GM10847 (cell line): ENCODE data around the gene MACROD1.

Source experiments
- POLR2A ChIP-seq: IDR thresholded peaks from 2 replicates; pipeline ENCODE4 v1.6.1; 2011; ENCODE audit not compliant: insufficient read length; ENCODE audit errors: extremely low read depth

Gene MACROD1

DNA sequence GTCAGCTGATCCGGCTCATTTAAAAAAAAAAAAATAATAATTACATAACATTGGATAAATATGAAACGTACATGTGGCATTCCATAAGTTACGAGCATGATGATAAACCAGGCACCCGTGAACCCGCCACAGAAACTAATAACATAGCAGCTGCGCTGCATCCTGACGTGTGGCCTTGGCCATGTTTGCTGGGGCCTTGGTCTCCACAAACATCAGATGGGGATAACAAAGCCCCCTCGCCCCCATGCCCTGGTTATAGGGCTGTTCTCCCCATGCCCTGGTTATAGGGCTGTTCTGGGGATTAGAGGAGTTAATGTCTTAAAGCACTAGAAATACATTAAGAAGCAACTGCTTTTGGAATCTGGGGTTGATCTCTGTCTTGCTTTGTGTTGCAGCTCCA is 93.5 kb downstream of the MACROD1 start:
- TF ChIP-seq POLR2A = no peak

DNA sequence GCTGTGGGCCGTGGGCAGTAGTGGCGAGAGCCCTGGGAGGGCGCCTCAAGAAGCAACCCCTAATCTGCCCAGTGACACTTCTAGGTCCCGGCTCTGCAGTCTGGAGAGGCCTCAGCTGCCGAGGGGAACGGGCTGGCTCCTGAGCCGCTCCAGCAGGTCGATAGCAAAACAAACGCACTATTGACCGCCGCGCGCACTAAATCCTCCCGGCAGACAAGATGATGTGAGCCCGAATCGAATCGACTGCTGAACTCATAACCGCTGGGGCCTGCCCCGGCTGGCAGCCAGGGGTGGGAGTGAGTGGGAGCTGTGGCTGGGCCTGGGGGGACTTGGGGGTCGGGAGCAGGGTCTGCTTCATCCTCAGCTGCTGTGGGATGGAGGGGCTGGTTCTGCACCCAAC is 94.1 kb downstream of the MACROD1 start:
- TF ChIP-seq POLR2A = no peak

DNA sequence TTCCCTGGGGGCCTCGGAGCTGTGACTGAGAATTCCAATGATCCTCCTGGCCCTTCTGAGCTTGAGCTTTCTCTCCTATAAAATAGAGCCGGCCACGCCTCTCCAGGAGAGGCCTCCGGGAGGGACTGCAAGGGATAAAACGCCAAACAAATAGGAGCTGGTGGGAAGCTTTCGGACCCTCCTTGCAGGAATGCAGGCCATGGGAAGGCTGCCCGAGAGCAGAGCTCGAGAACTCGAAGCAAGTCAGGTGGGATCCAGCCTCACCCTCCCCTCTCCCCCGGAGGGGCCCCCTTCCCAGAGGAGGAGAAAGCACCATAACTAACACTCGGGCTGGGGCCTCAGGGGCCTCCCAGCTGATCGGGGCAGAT is 95.6 kb downstream of the MACROD1 start:
- no peak for TF ChIP-seq POLR2A

DNA sequence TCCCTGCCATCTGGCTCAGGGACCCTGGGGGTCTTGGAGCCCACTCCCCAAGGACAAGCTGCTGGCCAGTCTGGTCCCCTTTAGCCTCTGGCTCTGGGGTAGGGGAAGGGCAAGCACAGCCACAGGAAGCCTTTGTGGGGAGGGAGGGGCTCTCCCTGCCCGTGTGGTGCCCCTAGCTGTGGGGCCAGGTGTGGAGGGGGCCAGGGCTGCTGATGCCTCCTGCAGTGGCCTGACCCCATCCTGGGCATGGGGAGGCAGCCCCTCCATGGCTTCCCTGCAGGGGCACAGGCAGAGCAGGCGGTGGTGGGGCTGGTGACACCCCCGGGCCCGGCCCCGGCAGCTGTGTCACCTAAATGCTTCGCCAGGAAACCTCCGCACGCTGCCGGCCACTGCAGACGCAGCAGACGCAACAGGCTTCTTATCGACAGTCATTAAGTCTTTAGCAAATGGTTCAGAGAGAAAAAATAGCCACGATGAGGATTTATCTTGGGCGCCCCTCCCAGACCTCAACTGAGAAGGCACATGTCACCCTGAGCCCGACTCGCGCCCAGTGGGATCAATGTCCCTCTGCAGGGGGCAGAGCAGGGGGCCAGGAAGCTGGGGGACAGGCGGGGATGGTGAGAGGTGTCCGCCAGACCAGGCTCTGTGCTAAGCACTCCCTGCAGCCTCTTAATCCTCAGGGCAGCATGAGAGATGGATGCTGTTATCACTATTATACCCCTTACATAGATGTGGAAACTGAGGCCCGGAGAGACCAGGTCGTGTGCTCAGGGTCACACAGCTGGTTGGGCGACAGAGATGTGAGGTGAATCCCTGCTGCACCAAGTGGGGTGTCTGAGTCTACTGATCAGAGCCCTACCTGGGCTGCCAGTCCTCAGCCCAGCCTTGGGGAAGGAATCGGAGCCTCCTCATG is 96.3 kb downstream of the MACROD1 start:
- no peak for TF ChIP-seq POLR2A

DNA sequence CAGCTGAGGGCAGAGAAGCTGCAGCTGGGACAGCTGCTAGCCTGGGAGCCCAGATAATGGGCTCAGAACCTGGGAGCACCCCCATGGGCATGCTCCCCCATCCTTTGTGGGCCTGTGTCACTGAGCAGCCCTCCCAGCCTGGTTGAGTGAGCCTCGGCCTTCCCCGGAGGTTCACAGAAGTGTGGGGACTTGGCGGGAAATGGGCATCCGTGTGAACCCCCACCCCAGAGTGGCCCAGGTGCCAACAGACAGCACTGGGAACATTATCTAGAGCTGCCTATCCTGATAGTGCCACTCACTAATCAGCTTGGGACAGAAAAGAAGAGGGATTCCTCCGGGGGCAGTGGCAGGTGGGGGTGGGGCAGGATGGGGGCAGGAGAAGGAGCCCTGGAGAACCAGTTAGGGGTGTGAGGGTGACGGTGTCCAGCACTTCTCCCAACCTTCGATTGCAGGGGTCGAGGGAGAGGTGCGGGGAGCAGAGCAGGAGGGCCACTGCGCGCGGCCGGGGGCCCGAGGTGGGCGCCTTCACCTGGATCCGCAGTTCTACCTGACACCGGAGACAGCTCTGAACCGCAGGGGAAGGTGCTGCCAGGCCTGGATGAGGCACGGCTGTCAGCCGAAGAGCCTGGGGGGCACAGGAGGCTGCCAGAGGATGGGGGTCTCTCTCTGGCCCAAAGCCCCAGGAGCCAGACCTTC is 97.1 kb downstream of the MACROD1 start:
- no peak for TF ChIP-seq POLR2A

DNA sequence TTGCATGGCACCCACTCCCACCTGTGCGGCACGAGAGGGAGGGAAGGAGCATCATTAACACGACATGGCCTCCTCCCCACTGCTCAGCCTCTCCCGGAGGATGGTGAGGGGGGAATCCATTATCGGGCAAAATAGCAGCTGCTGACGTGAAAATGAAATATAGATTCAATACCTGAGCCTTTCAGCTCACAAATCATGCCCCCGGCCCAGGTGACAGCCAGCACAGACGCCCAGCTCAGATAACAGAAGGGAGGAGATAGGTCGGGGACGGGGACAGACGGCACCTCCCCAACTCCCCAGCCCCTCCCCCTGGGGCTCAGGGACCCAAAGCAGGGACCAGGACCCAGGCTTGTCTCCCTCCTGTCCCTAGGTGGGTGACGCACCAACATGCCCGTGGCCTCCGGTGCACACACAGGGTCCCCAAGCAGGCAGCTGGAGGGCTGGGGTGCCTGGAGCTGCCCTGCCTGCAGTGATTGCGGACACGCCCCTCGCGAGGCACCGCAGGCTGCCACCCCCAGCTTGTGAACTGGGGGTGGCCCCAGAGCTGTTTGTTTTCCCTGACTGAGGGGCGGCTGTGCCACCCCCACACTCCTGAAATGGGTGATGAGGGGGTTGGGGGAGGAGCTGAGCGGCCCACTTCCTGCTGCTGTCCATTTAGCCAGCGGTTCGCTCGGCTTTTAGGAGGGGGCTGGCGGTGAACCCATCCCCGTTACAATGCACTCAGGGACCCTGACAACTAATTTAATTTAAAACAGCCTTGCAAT is 98.5 kb downstream of the MACROD1 start:
- TF ChIP-seq POLR2A = no peak

DNA sequence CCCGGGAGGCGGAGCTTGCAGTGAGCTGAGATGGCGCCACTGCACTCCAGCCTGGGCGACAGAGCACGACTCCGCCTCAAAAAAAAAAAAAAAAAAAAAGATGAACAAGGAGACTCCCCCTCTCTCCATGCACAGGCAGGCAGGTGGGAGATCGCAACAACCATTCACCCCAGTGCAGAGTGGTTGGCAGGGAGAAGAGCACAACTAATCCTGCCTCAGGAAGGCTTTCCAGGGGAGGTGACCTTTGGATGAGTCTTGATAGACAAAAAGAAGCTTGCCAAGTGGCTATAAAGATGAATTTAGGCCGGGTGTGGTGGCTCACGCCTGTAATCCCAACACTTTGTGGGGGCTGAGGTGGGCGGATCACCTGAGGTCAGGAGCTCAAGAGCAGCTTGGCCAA is 100.2 kb downstream of the MACROD1 start:
- TF ChIP-seq POLR2A = no peak

DNA sequence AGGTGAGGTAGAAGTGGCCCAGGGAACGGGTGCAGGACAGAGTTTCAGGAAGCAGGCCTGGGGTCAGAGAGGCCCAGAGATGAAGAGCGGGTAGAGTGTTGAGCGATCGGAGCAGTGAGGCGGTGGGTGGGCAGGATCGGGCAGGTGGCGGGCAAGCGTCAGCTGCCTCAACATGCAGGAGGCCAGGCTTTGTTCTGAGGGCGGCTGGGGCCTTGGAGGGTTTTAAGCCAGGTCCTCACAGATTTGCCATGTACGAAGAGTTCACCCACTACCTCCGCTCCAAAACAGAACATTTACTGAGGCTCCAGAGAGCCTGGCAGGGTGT is 100.8 kb downstream of the MACROD1 start:
- TF ChIP-seq POLR2A = no peak

DNA sequence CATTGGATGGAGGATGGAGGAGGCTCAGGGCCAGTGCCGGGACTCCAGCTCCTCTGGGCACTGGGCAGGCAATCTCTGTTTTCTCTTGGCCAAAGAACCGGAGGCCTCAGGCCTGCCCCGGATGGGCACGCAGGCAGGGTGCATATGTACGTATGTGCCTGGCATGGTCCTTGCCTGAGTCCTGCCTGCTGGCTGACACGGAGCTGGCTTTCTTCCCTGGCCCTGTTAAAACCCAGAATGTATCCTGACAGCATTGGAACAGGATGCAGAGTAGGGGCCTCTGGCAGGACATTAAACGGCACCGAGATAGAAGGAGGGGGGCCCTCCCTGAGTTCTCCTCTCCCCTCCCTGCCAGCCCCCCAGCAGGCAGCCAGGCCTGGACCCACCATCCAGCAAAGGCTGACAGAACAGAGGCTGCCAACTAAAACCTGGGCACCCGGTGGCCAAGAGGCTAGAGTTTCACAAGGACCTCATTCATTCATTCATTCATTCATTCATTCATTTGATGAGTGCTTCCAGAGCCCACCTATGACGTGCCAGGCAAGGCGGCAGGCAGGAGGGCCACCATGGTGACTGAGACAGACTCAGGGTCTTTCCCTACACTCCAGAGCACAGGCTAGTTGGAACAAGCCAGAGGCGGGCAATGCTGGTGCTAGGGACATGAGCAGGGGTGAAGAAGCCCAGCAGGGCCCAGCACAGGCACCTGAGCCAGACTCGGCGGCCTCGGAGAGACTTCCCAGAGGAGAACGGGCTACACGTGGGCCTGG is 101.4 kb downstream of the MACROD1 start:
- TF ChIP-seq POLR2A = no peak

DNA sequence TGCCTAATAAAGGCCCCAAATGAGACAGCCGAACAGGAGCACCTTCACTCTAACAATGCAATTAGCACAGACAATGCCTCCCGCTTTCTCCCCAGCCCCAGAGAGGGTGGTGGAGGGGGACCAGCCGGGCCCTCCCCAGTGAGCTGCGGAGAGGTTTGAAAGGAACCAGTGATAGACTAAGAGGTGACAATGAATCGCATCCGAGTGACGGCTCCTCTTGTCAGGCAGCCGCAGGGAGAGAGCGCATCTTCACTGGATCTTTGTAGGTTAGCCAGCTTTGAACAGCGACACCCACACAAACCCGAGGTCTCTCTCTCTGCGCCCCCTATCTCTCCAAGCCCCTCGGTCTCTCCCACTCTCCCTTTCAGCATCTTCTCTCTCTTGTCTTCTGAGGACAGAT is 102.1 kb downstream of the MACROD1 start:
- no peak for TF ChIP-seq POLR2A

DNA sequence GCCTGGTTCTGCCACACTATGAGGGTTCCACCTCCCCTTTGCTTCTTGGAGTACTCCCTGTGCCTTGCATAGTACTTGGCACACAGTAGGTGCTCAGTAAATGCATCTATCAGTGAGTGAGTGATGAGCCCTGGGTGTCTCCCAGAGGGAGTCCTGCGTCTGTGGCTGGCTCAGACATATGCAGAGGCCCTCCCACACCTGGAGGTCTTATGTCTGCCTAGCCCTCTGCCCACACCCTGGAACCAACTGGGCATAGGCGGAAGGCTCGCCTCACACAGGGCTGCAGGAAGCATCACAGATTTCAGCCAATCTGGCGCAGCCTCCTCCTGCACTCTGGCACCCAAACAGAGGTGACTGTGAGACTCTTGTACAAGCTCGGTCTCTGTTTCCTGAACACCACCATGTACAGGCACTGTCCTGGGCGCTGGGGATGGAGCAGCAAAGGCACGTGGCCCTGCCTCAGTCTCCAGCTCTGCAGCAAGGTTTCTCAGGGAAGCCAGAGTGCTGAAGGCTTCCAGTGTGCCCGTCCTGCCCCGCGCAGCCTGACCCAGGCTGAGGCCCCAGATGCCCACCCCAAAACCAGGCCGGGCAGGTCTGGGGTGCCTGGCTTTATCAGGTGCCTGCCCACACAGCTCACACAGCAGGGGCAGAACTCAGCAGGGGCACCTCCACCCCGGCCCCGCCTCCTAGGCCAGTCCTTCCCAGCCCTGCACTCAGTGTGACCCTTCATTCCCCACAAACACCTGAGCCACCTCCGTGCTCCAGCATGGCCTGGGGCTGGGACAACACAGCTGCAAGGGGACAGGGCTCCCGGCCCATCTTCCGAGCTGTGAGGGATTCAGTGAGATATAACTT is 103.5 kb downstream of the MACROD1 start:
- no peak for TF ChIP-seq POLR2A

DNA sequence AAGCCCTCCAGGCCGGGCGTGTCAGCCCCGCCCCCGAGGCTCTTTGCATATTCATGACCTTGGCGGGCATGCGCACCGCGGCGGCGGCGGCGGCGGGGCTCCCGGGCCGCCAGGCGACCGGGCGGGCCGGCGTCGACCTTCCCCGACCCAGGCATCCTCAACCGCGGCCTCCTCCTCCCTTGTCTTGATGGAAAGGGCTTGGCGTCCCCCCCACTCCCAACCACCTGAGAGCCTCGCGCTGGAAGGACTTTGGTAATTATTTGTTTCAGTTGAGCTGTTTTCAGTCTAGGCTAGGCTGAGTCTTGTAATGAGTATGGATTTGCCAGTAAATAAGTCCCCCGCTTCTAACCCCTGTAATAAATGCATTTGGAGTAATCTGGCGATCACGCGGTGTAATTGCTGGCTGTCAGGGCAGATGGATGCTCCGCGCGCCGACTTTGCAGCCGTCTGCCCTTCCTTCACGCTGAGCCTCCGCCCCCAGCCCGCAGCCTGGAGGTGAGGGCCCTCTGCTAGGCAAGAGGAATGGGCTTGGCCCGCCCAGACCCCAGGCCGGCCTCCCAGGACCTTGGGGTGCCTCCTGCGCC is 105.0 kb downstream of the MACROD1 start:
- no peak for TF ChIP-seq POLR2A

DNA sequence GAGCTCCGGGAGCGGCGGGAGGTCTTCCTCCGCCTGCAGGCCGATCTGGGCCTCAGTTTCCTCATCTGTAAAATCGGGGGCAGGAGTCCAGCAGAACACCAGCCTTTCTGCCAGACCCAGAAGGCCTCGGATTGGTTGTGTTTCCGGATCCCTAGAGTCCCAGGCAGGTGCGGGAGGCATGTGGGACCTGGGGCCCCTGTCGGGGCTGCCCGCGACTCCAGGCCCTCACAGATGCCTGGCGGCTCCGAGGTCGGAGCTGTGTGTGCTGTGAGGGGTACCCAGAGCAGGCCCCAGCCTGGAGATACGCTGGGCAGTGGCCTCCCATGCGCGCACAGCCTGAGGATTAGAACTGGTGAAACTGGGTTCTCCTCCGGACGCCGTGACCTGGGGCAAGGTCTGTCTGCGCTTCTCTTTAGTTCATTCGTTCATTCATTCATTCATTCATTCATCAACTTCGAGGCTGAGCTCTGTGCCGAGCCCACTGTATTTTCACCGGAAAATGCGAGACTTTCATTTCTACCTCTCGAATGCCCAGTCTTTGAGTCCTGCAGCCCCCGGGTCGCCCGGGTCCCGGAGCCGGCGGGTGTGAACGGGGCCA is 105.6 kb downstream of the MACROD1 start:
- no peak for TF ChIP-seq POLR2A

DNA sequence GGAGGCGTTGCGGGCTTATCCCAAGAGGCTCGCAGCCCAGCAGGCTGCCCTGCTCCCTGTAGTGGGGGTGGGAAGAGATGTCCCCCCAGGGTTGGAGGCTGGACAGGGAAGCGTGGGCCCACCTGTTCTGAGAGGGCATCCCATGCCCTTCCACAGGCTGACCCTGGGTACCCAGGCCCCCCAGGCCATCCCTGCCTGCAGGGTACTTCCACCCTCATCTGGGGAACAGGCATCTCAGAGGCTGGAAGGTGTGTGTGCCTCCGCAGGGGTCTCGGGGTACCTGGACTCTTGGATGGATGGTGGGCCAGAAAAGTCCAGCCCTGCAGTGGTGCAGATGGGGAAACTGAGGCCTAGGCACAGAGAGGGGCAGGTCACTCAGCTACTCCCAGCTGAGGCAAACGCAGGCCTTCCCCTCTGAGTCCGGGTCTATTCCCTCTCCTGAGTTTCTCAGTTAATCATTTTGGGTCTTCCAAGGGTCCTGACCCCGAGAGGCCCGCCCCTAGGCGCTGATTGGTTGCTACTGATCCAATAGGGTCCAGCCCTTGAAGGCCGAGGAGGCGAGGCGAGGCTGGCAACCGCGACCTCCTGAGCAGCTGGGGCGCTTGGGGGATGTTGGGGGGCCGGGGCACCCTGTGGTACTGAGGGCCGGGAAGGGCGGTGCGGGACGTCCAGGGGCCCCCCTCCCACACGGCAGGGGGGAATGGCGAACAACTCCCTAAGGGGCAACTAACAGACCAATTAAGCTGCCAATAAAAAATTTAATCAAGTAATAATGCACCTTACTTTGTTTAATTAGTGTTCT is 106.4 kb downstream of the MACROD1 start:
- TF ChIP-seq POLR2A = no peak
